Fibroblast of skin of right biceps (primary cell): ENCODE data around the gene IFIT5.
A peak's percentile ranks its signal among the peaks of the same experiment; 100 is the strongest.
"Not testable (repeated sequence)": the region's sequence is repeated elsewhere in the genome, so short reads cannot be mapped to it uniquely, and the experiment has no call there.

ENCODE experiments used
- DNase-seq: peaks from one replicate; pipeline ENCODE4 v3.0.0-alpha.2; 2013

Gene IFIT5

GRCh38 chr10:89440226-89441009, 26.1 kb downstream of the IFIT5 start:
- DNase-seq = no peak

GRCh38 chr10:89442289-89442688, 27.9 kb downstream of the IFIT5 start:
- DNase-seq = no peak

DNA sequence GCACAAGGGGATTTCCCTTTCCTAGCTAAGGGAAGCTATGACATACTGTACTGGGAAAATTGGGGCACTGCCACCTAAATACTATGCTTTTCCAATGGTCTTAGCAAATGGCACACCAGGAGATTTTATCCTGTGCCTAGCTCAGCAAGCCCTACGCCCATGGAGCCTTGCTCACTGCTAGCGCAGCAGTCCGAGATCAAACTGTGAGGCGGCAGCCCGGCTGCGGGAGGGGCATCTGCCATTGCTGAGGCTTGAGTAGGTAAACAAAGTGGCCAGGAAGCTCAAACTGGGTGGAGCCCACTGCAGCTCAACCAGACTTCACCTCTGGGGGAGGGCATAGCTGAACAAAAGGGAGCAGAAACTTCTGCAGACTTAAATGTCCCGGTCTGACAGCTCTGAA, 30.5 kb downstream of the IFIT5 start:
- DNase-seq = not testable (repeated sequence)

GRCh38 chr10:89450901-89451300, 36.5 kb downstream of the IFIT5 start:
- DNase-seq = no peak

- no peak for DNase-seq
These were observed 37.8 kb downstream of the IFIT5 start for GRCh38 chr10:89452193-89452592.

- no peak for DNase-seq
These were observed 40.4 kb downstream of the IFIT5 start for GRCh38 chr10:89454561-89455347.

- peak; percentile 89 for DNase-seq
These were observed 43.9 kb downstream of the IFIT5 start for GRCh38 chr10:89458291-89458690.

DNA sequence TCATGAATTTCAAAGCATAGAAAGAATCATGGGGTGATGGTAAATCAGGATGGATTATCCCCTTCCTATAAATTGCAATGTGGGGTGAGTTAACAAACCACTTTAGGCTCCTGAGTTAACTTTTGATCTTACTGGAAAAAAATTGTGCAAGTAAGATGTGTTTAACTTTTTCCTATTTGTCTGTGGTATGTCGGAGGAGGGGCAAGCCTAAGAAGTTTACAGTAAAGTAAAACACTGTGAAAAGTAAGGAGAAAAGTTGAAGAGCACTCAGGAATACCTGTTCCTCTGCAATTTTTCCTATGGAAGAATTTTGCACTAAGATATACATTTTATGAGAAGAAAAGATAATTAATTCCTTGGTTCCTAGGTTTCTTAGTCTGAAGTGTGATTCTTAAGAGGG, 44.4 kb downstream of the IFIT5 start:
- peak; percentile 52 for DNase-seq

DNA sequence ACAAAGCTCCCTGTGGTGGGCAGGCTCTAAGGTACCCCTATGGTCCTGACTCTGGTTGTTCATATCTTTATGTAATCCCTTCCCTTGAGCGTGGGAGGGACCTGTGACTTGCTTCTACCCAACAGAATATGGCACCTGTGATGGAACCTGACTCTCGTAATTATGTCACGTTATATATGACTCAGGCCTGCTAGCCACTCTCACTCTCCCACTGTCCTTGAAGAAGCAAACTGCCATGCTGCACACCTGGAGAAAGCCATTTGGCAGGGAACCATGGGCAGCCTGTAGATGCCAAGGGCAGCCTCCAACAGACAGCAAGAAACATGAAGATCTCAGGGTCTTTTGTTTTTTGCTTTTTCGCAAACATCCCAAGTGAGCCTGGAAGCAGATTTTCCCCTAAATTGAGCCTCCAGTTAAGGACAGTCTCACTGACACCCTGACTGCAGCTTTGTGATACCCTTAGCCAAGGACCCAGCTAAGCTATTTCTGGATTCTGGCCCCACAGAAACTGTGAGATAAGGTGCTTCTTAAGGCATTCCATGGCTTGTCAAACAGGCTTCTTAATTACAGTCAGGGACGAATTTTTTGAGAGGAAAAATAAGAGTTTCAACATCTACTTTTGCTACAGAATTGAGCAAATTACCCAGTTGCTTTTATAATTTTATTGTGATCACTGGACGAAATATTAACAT, 49.6 kb downstream of the IFIT5 start:
- DNase-seq = no peak

GRCh38 chr10:89465196-89465595, 50.8 kb downstream of the IFIT5 start:
- DNase-seq = no peak

DNA sequence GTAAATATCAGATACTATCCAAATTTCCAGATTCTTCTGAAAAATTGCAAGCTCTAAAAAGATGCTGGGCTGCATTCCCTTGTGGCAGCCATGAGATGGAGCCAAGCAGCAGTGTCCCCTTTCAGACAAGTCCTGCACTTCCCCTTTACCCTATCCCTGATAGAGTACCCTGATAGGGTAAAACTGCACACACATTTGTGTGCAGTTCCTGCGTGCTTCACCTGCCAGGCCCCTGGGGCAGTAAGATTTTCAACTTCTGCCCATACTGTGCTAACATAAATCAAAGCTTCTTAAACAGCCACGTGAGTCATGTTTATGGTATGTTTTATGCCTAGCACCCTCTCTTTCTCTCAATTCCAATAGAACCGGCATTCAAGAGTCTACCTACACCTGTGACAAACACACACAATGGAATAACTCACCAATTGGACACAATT, 52.2 kb downstream of the IFIT5 start:
- DNase-seq = peak; percentile 31

DNA sequence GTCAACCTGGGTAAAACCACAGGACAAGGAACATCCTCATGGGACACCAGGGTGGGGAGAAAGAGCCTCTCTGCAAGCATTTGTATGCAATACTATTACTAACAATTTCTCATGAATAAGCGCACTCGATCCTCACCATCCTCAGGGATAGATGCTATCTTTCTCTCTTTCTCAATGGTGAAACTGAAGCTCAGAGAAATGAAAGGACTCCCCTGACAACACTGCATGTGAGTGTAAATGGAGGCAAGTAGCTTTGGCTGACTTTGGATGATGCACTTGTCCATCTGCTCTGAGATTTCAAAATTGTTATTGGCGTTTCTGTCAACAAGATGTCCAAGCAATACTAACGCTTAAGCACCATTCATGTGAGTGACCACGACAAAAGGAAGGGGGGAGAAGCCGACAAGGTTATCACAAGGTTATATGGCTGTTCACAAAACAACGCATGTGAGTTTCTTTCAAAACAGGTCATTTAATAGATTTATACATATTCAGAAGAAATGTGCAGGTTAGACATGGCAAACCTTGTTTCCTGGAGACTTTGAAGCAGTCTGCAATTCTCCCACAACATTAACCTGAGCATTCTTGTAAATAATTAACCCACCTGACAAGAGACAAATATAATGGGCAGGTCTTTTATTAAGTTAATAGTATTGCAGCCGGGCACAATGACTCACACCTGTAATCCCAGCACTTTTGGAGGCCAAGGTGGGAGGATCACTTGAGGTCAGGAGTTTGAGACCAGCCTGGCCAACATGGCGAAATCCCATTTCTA, 54.0 kb downstream of the IFIT5 start:
- no peak for DNase-seq

DNA sequence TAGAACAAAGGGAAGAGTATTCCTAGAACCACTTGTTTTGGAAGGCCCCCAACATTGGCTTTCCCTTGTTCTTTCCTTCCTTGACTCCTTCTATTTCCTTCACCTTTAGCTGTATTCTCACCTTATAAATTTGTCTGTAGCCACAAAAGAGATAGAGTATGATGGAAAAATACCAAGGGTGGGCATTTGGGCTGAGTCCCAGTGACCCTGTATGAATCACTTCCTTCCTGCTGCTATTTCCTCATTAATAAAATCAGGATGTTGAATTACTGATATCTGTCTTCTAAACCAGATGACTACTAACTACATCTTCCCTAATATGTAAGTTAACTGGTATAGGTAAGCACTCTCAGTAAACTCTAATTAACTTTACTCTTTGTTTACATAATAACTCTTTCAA, 55.1 kb downstream of the IFIT5 start:
- no peak for DNase-seq
